ENCODE data around the gene TAPBPL. TPM values are rescaled to one million over a fixed set of nuclear protein-coding genes. Genes with fewer than 3 reads are reported as not detected.
"Not testable (repeated sequence)": the region's sequence is repeated elsewhere in the genome, so short reads cannot be mapped to it uniquely, and the experiment has no call there.

TAPBPL gene
- total RNA-seq, 1 experiment from 2014 or later = 6.1 TPM

DNA sequence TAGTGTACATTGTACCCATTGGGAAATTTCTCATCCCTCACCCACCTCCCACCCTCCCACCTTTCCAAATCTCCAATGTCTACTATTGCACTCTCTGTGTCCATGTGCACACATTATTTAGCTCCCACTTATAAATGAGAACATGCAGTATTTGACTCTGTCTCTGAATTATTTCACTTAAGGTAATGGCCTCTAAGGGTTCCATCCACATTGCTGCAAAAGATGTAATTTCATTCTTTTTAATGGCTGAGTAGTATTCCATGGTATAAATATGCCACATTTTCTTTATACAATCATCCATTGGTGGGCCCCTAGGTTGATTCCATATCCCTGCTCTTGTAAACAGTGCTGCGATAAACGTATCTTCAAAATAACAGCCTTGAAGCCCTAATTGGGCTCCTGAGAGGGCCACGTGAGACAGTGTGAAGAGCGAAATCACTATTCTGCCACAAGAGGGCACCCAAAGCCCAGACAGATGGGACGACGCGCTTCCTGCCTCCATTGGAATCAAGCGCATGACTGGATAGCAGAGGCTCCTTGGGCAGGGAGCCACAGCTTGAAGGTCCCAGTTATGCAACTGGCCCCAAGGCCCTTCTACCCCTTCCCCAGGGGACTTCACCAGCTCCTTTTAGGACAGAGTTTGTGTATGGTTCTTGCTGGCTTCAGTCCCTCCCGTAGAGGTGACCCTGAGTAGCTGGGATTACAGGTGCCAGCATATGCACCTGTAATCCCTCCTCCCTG lies 28.4 kb upstream of the TAPBPL start:
- peak overlapping the region; percentile 100 for H3K27ac ChIP-seq (ENCODE audit: low read length)
- no peaks in the 10 kb centered on the region for H4K20me1 ChIP-seq (ENCODE audit: insufficient read depth, low read depth, low read length)
- H2AFZ ChIP-seq (ENCODE audit: low read length) = peak overlapping the region; percentile 33; the same call in 1 of the 2 replicates
- no peaks in the 10 kb centered on the region for H3K36me3 ChIP-seq (ENCODE audit: insufficient read depth, low read length)
- no peaks in the 10 kb centered on the region for H3K9me2 ChIP-seq (replicated peaks; ENCODE audit: insufficient read depth, low read length)
- peak overlapping the region; percentile 39; the same call in 1 of the 2 replicates for H3K4me3 ChIP-seq (ENCODE audit: low read length)
- peak overlapping the region; percentile 61 for H3K9ac ChIP-seq (ENCODE audit: low read length)
- H3K4me2 ChIP-seq (ENCODE audit: low read depth, low read length, poor library complexity, severe bottlenecking) = peak overlapping the region; percentile 54
- H3K4me1 ChIP-seq (ENCODE audit: low read length) = peaks cover 52% of the 10 kb centered on the region
- H3K9me3 ChIP-seq (ENCODE audit: low read length) = no peaks in the 10 kb centered on the region
- H3K27me3 ChIP-seq (ENCODE audit: low read length) = no peaks in the 10 kb centered on the region
- peak; percentile 96 for DNase-seq
- no peaks in the 10 kb centered on the region for H3K79me2 ChIP-seq (ENCODE audit: low read length)

- H3K4me1 ChIP-seq (ENCODE audit: low read length) = peaks cover 57% of the 10 kb centered on the region
Observed at GRCh38 chr12:6424008-6424347, 27.9 kb upstream of the TAPBPL start.

DNA sequence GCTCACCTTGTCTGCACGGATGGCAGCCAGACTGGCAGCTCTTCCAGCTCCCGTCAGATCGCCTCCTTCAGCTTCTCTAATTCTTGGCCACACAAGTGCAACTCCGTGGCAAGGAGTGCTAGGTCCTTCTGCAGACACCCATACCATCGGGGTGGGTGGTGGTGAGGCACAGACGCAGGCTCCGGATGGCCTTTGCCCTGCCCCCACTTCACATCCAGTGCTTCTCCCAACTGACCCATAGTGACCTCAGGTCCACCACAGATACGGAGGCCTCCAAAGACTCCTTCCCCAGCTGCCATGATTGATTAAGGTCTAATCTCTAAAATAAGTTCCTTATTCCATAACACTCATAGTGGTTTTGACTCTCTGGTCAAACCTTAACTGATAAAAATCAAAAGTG lies 27.0 kb upstream of the TAPBPL start:
- Histone ChIP-seq H3K4me3 (ENCODE audit: low read length) (no peak overlapping the region), H3K4me1 (ENCODE audit: low read length) (peaks cover 62% of the 10 kb centered on the region), H3K79me2 (ENCODE audit: low read length) (no peaks in the 10 kb centered on the region), H3K9me2 (replicated peaks; ENCODE audit: insufficient read depth, low read length) (no peaks in the 10 kb centered on the region), H3K9me3 (ENCODE audit: low read length) (no peaks in the 10 kb centered on the region), H3K27me3 (ENCODE audit: low read length) (no peaks in the 10 kb centered on the region), H3K9ac (ENCODE audit: low read length) (peak overlapping the region; percentile 20), H4K20me1 (ENCODE audit: insufficient read depth, low read depth, low read length) (no peaks in the 10 kb centered on the region), H3K27ac (ENCODE audit: low read length) (peak overlapping the region; percentile 100), H3K36me3 (ENCODE audit: insufficient read depth, low read length) (no peaks in the 10 kb centered on the region), H3K4me2 (ENCODE audit: low read depth, low read length, poor library complexity, severe bottlenecking) (peak overlapping the region; percentile 54), H2AFZ (ENCODE audit: low read length) (no peak overlapping the region)
- no peak for DNase-seq

More at GRCh38 chr12:6424008-6424347, 27.9 kb upstream of the TAPBPL start:
- H3K9ac ChIP-seq (ENCODE audit: low read length) = peak overlapping the region; percentile 61
- DNase-seq = peak; percentile 45
- H3K79me2 ChIP-seq (ENCODE audit: low read length) = no peaks in the 10 kb centered on the region
- no peaks in the 10 kb centered on the region for H3K9me3 ChIP-seq (ENCODE audit: low read length)
- peak overlapping the region; percentile 39; the same call in 1 of the 2 replicates for H3K4me3 ChIP-seq (ENCODE audit: low read length)
- H3K27ac ChIP-seq (ENCODE audit: low read length) = peak overlapping the region; percentile 100
- H3K9me2 ChIP-seq (replicated peaks; ENCODE audit: insufficient read depth, low read length) = no peaks in the 10 kb centered on the region
- no peaks in the 10 kb centered on the region for H3K27me3 ChIP-seq (ENCODE audit: low read length)
- peak overlapping the region; percentile 54 for H3K4me2 ChIP-seq (ENCODE audit: low read depth, low read length, poor library complexity, severe bottlenecking)
- H3K36me3 ChIP-seq (ENCODE audit: insufficient read depth, low read length) = no peaks in the 10 kb centered on the region
- peak overlapping the region; percentile 33; the same call in 1 of the 2 replicates for H2AFZ ChIP-seq (ENCODE audit: low read length)
- H4K20me1 ChIP-seq (ENCODE audit: insufficient read depth, low read depth, low read length) = no peaks in the 10 kb centered on the region

- Histone ChIP-seq H2AFZ (ENCODE audit: low read length) (0 out of 2 replicates have a peak overlapping the region, but pooled peaks have one; percentile 40), H3K9me2 (replicated peaks; ENCODE audit: insufficient read depth, low read length) (no peaks in the 10 kb centered on the region), H4K20me1 (ENCODE audit: insufficient read depth, low read depth, low read length) (no peaks in the 10 kb centered on the region), H3K4me3 (ENCODE audit: low read length) (peak overlapping the region; percentile 21; the same call in 1 of the 2 replicates), H3K27ac (ENCODE audit: low read length) (peak overlapping the region; percentile 100), H3K4me2 (ENCODE audit: low read depth, low read length, poor library complexity, severe bottlenecking) (peak overlapping the region; percentile 78), H3K9ac (ENCODE audit: low read length) (peak overlapping the region; percentile 69), H3K36me3 (ENCODE audit: insufficient read depth, low read length) (no peaks in the 10 kb centered on the region), H3K79me2 (ENCODE audit: low read length) (no peaks in the 10 kb centered on the region), H3K4me1 (ENCODE audit: low read length) (peaks cover 72% of the 10 kb centered on the region), H3K9me3 (ENCODE audit: low read length) (no peaks in the 10 kb centered on the region), H3K27me3 (ENCODE audit: low read length) (no peaks in the 10 kb centered on the region)
- peak; percentile 94 for DNase-seq
Observed at GRCh38 chr12:6425590-6426531, 26.0 kb upstream of the TAPBPL start.

DNA sequence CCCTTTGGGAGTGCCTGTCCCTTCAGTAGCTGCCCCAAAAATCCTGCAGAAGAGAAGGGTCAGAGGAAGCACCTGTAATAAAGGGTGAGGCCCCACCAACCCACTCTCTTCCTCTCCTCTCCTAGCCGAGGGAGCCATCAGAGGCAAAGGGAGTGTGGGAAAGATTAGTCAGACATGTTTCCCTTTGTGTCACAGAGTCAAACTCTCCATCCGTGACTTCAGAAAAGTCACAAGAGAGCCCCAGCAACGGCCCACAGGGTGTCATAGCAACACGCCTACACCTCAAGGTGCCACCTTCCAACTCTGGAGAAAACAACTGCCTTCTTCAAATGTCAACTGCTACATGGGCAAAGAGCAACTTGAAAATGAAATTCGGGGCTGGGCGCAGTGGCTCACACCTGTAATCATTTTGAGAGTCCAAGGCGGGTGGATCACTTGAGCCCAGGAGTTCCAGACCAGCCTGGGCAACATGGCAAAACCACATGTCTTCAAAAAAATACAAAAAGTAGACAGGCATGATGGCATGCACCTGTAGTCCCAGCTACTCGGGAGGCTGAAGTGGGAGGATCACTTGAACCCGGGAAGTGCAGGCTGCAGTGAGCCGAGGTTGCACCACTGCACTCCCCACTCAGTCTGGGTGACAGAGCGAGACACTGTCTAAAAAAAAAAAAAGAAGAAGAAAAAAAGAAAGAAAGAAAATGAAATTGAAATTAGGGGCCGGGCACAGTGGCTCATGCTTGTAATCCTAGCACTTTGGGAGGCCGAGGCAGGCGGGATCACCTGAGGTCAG lies 24.8 kb upstream of the TAPBPL start:
- Histone ChIP-seq H3K79me2 (ENCODE audit: low read length) (no peaks in the 10 kb centered on the region), H3K4me1 (ENCODE audit: low read length) (peaks cover 84% of the 10 kb centered on the region), H3K27me3 (ENCODE audit: low read length) (no peaks in the 10 kb centered on the region), H4K20me1 (ENCODE audit: insufficient read depth, low read depth, low read length) (no peaks in the 10 kb centered on the region), H3K9me2 (replicated peaks; ENCODE audit: insufficient read depth, low read length) (no peaks in the 10 kb centered on the region), H2AFZ (ENCODE audit: low read length) (no peak overlapping the region), H3K9ac (ENCODE audit: low read length) (peak overlapping the region; percentile 69), H3K4me3 (ENCODE audit: low read length) (peak overlapping the region; percentile 21; the same call in 1 of the 2 replicates), H3K36me3 (ENCODE audit: insufficient read depth, low read length) (no peaks in the 10 kb centered on the region), H3K27ac (ENCODE audit: low read length) (peak overlapping the region; percentile 100), H3K4me2 (ENCODE audit: low read depth, low read length, poor library complexity, severe bottlenecking) (peak overlapping the region; percentile 78), H3K9me3 (ENCODE audit: low read length) (no peaks in the 10 kb centered on the region)
- DNase-seq = peak; percentile 95

GRCh38 chr12:6427796-6428195 lies 24.0 kb upstream of the TAPBPL start:
- Histone ChIP-seq H3K27ac (ENCODE audit: low read length) (peak overlapping the region; percentile 100), H3K4me1 (ENCODE audit: low read length) (peaks cover 91% of the 10 kb centered on the region), H3K4me3 (ENCODE audit: low read length) (peak overlapping the region; percentile 57), H3K4me2 (ENCODE audit: low read depth, low read length, poor library complexity, severe bottlenecking) (peak overlapping the region; percentile 78), H3K9ac (ENCODE audit: low read length) (peak overlapping the region; percentile 69)
- not testable (repeated sequence) for H3K27me3 ChIP-seq (ENCODE audit: low read length); H3K9me2 ChIP-seq (replicated peaks; ENCODE audit: insufficient read depth, low read length); H4K20me1 ChIP-seq (ENCODE audit: insufficient read depth, low read depth, low read length); H3K9me3 ChIP-seq (ENCODE audit: low read length); H3K79me2 ChIP-seq (ENCODE audit: low read length); H3K36me3 ChIP-seq (ENCODE audit: insufficient read depth, low read length); H2AFZ ChIP-seq (ENCODE audit: low read length)
- peak; percentile 56 for DNase-seq

DNA sequence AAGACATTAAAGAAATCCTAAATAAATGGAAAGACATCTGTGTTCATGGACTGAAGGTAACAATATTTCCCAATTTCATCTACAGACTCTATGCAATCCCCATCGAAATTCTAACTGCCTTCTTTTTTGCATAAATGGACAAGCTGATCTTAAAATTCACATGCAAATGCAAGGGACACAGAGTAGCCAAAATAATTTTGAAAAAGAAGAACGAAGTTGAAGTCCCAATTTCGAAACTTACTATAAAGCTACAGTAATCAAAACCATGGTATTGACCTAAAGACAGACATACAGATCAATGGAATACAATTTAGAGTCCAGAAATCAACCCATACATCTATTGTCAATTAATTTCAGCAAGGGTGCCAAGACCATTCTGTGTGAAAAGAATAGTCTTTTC lies 23.5 kb upstream of the TAPBPL start:
- peak; percentile 92 for DNase-seq
- Histone ChIP-seq H2AFZ (ENCODE audit: low read length) (no peak overlapping the region), H4K20me1 (ENCODE audit: insufficient read depth, low read depth, low read length) (no peaks in the 10 kb centered on the region), H3K4me1 (ENCODE audit: low read length) (peaks cover 95% of the 10 kb centered on the region), H3K27ac (ENCODE audit: low read length) (peak overlapping the region; percentile 100), H3K27me3 (ENCODE audit: low read length) (no peaks in the 10 kb centered on the region), H3K9me2 (replicated peaks; ENCODE audit: insufficient read depth, low read length) (no peaks in the 10 kb centered on the region), H3K9ac (ENCODE audit: low read length) (peak overlapping the region; percentile 69), H3K9me3 (ENCODE audit: low read length) (no peaks in the 10 kb centered on the region), H3K4me2 (ENCODE audit: low read depth, low read length, poor library complexity, severe bottlenecking) (peak overlapping the region; percentile 78), H3K79me2 (ENCODE audit: low read length) (no peaks in the 10 kb centered on the region), H3K4me3 (ENCODE audit: low read length) (peak overlapping the region; percentile 57), H3K36me3 (ENCODE audit: insufficient read depth, low read length) (no peaks in the 10 kb centered on the region)

Data from Karpas-422 (cell line).